Psoas muscle (tissue), 8 donors: ENCODE measurements around the gene PF4V1. TPM values are rescaled to one million over a fixed set of nuclear protein-coding genes. Genes with fewer than 3 reads are reported as not detected.

Experiments
- ATAC-seq, 4 donors: fragments of 200-7000 bp; cut with Tn5 transposase; one replicate each; pipeline ENCODE4 v1.9.1; 2020; ENCODE audit warnings: moderate library complexity in 3 of 4, mild to moderate bottlenecking in 2 of 4
- DNase-seq, 2 donors: peaks; one replicate each; pipeline ENCODE4 v3.0.0-alpha.2; 2020
- H3K27ac ChIP-seq: fragments of 200-600 bp; one replicate; pipeline ENCODE4 v1.8.0; 2022
- H3K27me3 ChIP-seq, 3 donors: fragments of 200-600 bp in 1 of 3; one replicate each; pipeline versions ENCODE4 v1.6.1 to v1.8.0; 2013 to 2022; ENCODE audit warnings: low read length in 2 of 3, mild to moderate bottlenecking in 2 of 3, moderate library complexity in 1 of 3; ENCODE audit not compliant: insufficient read depth in 3 of 3
- H3K36me3 ChIP-seq, 2 donors: fragments of 200-600 bp in 1 of 2; one replicate each; pipeline versions ENCODE4 v1.6.1 to v1.8.0; 2013 to 2022; ENCODE audit warnings: low read depth in 1 of 2, mild to moderate bottlenecking in 1 of 2, moderate library complexity in 1 of 2; ENCODE audit not compliant: insufficient read depth in 1 of 2
- H3K4me1 ChIP-seq: fragments of 200-600 bp; one replicate; pipeline ENCODE4 v1.8.0; 2022
- H3K4me3 ChIP-seq: fragments of 200-600 bp; one replicate; pipeline ENCODE4 v1.8.0; 2022; ENCODE audit warnings: mild to moderate bottlenecking
- H3K9me3 ChIP-seq: fragments of 200-600 bp; one replicate; pipeline ENCODE4 v1.8.0; 2022
- WGBS, 3 donors: extraction: QIAGEN DNeasy Blood & Tissue Kit; methylation state at CpG; one replicate each; pipeline versions ENCODE4 v1.1.6 to v1.1.7; 2013; 5-methylcytosine and 5-hydroxymethylcytosine counted together
- intact Hi-C, 2 donors: fragments of 100-400 bp; cut with DNase I; formaldehyde crosslinking; loops; one replicate each; pipeline versions ENCODE4 v1.11.0 to v1.14.2; 2022
- polyA plus RNA-seq, 3 donors: library from polyadenylated mRNA; stranded (reverse); fragments of 200-250 nt; gene quantifications; one replicate each; pipeline ENCODE4 v1.2.3, GENCODE V29; 2013
- total RNA-seq, 4 donors: library from RNA; stranded (reverse); fragmentation: NEBNext Ultra II Directional in 2 of 4; extraction: Animal tissue kit (Norgen Biotek cat#: 25700) in 2 of 4; gene quantifications; one replicate each; pipeline versions ENCODE4 v1.2.1 to v1.2.4, GENCODE V29; 2021 to 2023
- TF ChIP-seq, protein P1 (sequence below): fragments of 200-600 bp; IDR thresholded peaks from one replicate; pipeline ENCODE4 v1.8.0; 2022; ENCODE audit warnings: antibody characterized with exemption
- donor health status: healthy with polysubstance abuse.
- donor health status: DM: no; HTN: no; CAD: no; lungs with moderate emphysema.
- donor health status: Bipolar disorder and iron deficiency.
- donor health status: healthy.
- donor health status: DM: yes; HTN: yes; CAD: no.
- donor health status: DM: no; HTN: no; CAD: no.
- donor health status: DM: no; HTN: no; CAD: no.
- donor health status: DM: yes; HTN: yes; CAD: no.

Gene PF4V1
- total and polyA plus RNA-seq, 7 donors, result 0.14 TPM; not detected in 6

GRCh38 chr4:73885574-73886267 lies 32.6 kb downstream of the PF4V1 start:
- no peak for ATAC-seq
- H3K27ac ChIP-seq, result no peak overlapping the region
- WGBS, 3 donors, result 72 to 76% (median 76%) methylated on average over 4 of the region's 4 CpGs

GRCh38 chr4:73891326-73891725 lies 38.2 kb downstream of the PF4V1 start:
- Histone ChIP-seq H3K27ac (no peak overlapping the region), H3K27me3 (no peaks in the 10 kb centered on the region), H3K36me3 (no peaks in the 10 kb centered on the region), H3K4me3 (no peak overlapping the region), H3K9me3 (no peaks in the 10 kb centered on the region), H3K4me1 (no peaks in the 10 kb centered on the region)
- DNase-seq, result no peak
- ATAC-seq, result no peak
- 68 to 84% (median 82%) methylated on average over 4 of the region's 4 CpGs for WGBS, 3 donors
- TF ChIP-seq, protein P1, sequence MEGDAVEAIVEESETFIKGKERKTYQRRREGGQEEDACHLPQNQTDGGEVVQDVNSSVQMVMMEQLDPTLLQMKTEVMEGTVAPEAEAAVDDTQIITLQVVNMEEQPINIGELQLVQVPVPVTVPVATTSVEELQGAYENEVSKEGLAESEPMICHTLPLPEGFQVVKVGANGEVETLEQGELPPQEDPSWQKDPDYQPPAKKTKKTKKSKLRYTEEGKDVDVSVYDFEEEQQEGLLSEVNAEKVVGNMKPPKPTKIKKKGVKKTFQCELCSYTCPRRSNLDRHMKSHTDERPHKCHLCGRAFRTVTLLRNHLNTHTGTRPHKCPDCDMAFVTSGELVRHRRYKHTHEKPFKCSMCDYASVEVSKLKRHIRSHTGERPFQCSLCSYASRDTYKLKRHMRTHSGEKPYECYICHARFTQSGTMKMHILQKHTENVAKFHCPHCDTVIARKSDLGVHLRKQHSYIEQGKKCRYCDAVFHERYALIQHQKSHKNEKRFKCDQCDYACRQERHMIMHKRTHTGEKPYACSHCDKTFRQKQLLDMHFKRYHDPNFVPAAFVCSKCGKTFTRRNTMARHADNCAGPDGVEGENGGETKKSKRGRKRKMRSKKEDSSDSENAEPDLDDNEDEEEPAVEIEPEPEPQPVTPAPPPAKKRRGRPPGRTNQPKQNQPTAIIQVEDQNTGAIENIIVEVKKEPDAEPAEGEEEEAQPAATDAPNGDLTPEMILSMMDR, result no peak
- intact Hi-C loops, result no loop called here

More at GRCh38 chr4:73885574-73886267, 32.6 kb downstream of the PF4V1 start:
- H3K27me3 ChIP-seq, result peaks cover 0 to 2% (median 0%) of the 10 kb centered on the region in 3 donors
- H3K36me3 ChIP-seq, result no peaks in the 10 kb centered on the region
- H3K4me1 ChIP-seq, result no peaks in the 10 kb centered on the region
- DNase-seq, result no peak
- H3K9me3 ChIP-seq, result no peaks in the 10 kb centered on the region
- TF ChIP-seq, protein P1, result no peak
- no peak overlapping the region for H3K4me3 ChIP-seq
- intact Hi-C loops, result no loop called here

DNA sequence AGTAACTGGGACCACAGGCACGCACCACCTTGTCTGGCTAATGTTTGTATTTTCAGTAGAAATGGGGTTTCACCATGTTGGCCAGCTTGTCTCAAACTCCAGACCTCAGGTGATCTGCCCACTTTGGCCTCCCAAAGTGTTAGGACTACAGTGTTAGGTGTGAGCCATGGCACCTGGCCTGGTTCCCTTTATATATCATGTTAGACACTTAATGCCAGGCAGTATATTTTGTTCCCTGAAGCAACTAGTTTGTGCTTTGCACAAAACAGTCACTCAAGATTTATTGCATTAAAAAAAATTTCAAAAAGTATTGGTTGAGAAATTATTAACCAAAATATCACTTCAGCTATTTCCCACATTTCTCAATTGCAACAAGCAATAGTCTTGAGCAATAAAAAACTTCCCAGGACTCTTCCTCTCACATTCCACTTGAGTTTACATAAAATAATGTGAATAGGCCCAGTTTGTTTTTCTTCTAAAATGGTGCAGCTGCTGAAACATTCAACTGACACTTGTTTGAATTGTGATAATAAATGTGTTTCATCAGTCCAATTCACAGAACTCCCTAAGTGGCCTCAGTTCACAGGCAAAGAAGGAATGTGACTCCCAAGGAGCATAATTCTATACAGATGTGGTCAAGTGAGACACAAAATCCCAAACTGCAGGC lies 38.8 kb downstream of the PF4V1 start:
- no peak for DNase-seq
- TF ChIP-seq, protein P1, result no peak
- Histone ChIP-seq H3K27me3 (no peaks in the 10 kb centered on the region), H3K9me3 (no peaks in the 10 kb centered on the region), H3K4me3 (no peak overlapping the region), H3K36me3 (no peaks in the 10 kb centered on the region), H3K27ac (no peak overlapping the region), H3K4me1 (no peaks in the 10 kb centered on the region)
- ATAC-seq, result no peak
- intact Hi-C loops, result no loop called here
- 94 to 100% (median 98%) methylated on average over 1 of the region's 1 CpG for WGBS, 3 donors

GRCh38 chr4:73892966-73893365 lies 39.9 kb downstream of the PF4V1 start:
- H3K36me3 ChIP-seq, result no peaks in the 10 kb centered on the region
- no peaks in the 10 kb centered on the region for H3K4me1 ChIP-seq
- H3K9me3 ChIP-seq, result no peaks in the 10 kb centered on the region
- 73 to 92% (median 76%) methylated on average over 3 of the region's 3 CpGs for WGBS, 3 donors
- H3K27me3 ChIP-seq, result no peaks in the 10 kb centered on the region
- DNase-seq (no peak), ATAC-seq (no peak)
- intact Hi-C loops, result no loop called here
- no peak overlapping the region for H3K27ac ChIP-seq
- TF ChIP-seq, protein P1, result no peak
- no peak overlapping the region for H3K4me3 ChIP-seq
